NCI-H1930 (cell line): ENCODE measurements around the gene KCTD3.

ENCODE experiments used
- DNase-seq, 2 experiments: peaks; one replicate each; lab custom pipeline; 2025; lab: John Stamatoyannopoulos, UW

The KCTD3 gene

GRCh38 chr1:215556996-215557395, 10.1 kb upstream of the KCTD3 start:
- DNase-seq = no peak

GRCh38 chr1:215557504-215557903, 9.6 kb upstream of the KCTD3 start:
- no peak for DNase-seq

- DNase-seq = no peak
These were observed 9.0 kb upstream of the KCTD3 start for GRCh38 chr1:215557992-215558626.

- DNase-seq = peak in 1 of 2 experiments; percentile 36
These were observed 591 bp downstream of the KCTD3 start for GRCh38 chr1:215567491-215568298.

GRCh38 chr1:215568299-215568692, 1.2 kb downstream of the KCTD3 start:
- no peak for DNase-seq

- DNase-seq = no peak
These were observed 3.1 kb downstream of the KCTD3 start for GRCh38 chr1:215569986-215570824.

GRCh38 chr1:215581896-215582295, 14.8 kb downstream of the KCTD3 start:
- no peak for DNase-seq

GRCh38 chr1:215583185-215583749, 16.2 kb downstream of the KCTD3 start:
- no peak for DNase-seq

- DNase-seq = no peak
These were observed 17.3 kb downstream of the KCTD3 start for GRCh38 chr1:215584389-215584788.

- DNase-seq = no peak
These were observed 22.7 kb downstream of the KCTD3 start for GRCh38 chr1:215589650-215590435.

- no peak for DNase-seq
These were observed 23.8 kb downstream of the KCTD3 start for GRCh38 chr1:215590779-215591491.

GRCh38 chr1:215594640-215595039, 27.5 kb downstream of the KCTD3 start:
- no peak for DNase-seq

GRCh38 chr1:215595231-215595630, 28.1 kb downstream of the KCTD3 start:
- no peak for DNase-seq

GRCh38 chr1:215597961-215598360, 30.9 kb downstream of the KCTD3 start:
- DNase-seq = no peak

- DNase-seq = no peak
These were observed 32.4 kb downstream of the KCTD3 start for GRCh38 chr1:215599418-215600074.

- no peak for DNase-seq
These were observed 33.2 kb downstream of the KCTD3 start for GRCh38 chr1:215600258-215600792.

GRCh38 chr1:215600867-215601266, 33.8 kb downstream of the KCTD3 start:
- no peak for DNase-seq

- DNase-seq = no peak
These were observed 34.2 kb downstream of the KCTD3 start for GRCh38 chr1:215601276-215601675.

GRCh38 chr1:215603319-215603718, 36.2 kb downstream of the KCTD3 start:
- no peak for DNase-seq

- DNase-seq = no peak
These were observed 38.0 kb downstream of the KCTD3 start for GRCh38 chr1:215605011-215605621.
